IMR-90 (cell line): ENCODE measurements around the gene GMPR. TPM values are rescaled to one million over a fixed set of nuclear protein-coding genes. Genes with fewer than 3 reads are reported as not detected.

Experiments used
- ATAC-seq: fragments of 200-7000 bp; cut with Tn5 transposase; 2 replicates; pipeline ENCODE4 v1.9.1; 2020; ENCODE audit warnings: low read depth, mild to moderate bottlenecking, moderate library complexity
- BruUV-seq: library from RNA; stranded (reverse); fragments of 400-500 nt; replicated peaks from 2 replicates; lab custom pipeline; 2021; lab: Mats Ljungman, UMichigan
- CTCF ChIA-PET: fragments of 300-600 bp; formaldehyde crosslinking; extraction: SDS; loops from one replicate; lab custom pipeline; 2021; ENCODE audit warnings: antibody characterized with exemption; lab: Yijun Ruan, JAX
- POLR2A ChIA-PET: fragments of 300-600 bp; sonication (Branson Sonifier 250); formaldehyde crosslinking; loops from one replicate; lab custom pipeline; 2022; ENCODE audit warnings: antibody characterized with exemption; ENCODE audit not compliant: unreplicated experiment; lab: Charles Lee
- DNase-seq: peaks from one replicate; pipeline ENCODE4 v3.0.0; 2013
- H2AFZ ChIP-seq: replicated peaks from 2 replicates; pipeline ENCODE3; 2013; ENCODE audit warnings: low read length, mild to moderate bottlenecking; ENCODE audit not compliant: poor library complexity
- H2AK5ac ChIP-seq: 2 replicates; pipeline ENCODE4 v1.6.1; 2013; ENCODE audit warnings: low read depth, low read length, inconsistent platforms
- H2AK9ac ChIP-seq: replicated peaks from 2 replicates; pipeline ENCODE3; 2013; ENCODE audit warnings: mild to moderate bottlenecking, low read depth, low read length, moderate library complexity; ENCODE audit not compliant: poor library complexity
- H2BK120ac ChIP-seq: 2 replicates; pipeline ENCODE4 v1.6.1; 2013; ENCODE audit warnings: low read depth, low read length, inconsistent platforms
- H2BK15ac ChIP-seq: 3 replicates; pipeline ENCODE4 v1.6.1; 2013; ENCODE audit warnings: low read depth, low read length, inconsistent platforms
- H2BK20ac ChIP-seq: 2 replicates; pipeline ENCODE4 v1.6.1; 2013; ENCODE audit warnings: low read depth, mild to moderate bottlenecking, inconsistent platforms, low read length, moderate library complexity
- H2BK5ac ChIP-seq: 2 replicates; pipeline ENCODE4 v1.6.1; 2013; ENCODE audit warnings: mild to moderate bottlenecking, low read depth, low read length, inconsistent platforms; ENCODE audit not compliant: poor library complexity, severe bottlenecking
- H3K14ac ChIP-seq: replicated peaks from 2 replicates; pipeline ENCODE4 v1.6.1; 2013; ENCODE audit warnings: low read depth, low read length, inconsistent platforms
- H3K18ac ChIP-seq: 2 replicates; pipeline ENCODE4 v1.6.1; 2013; ENCODE audit warnings: low read depth, low read length, control low read depth
- H3K23ac ChIP-seq: 2 replicates; pipeline ENCODE4 v1.6.1; 2013; ENCODE audit warnings: low read depth, low read length, inconsistent platforms
- H3K27ac ChIP-seq: 2 replicates; pipeline ENCODE4 v1.5.1; 2013; ENCODE audit warnings: mild to moderate bottlenecking, control low read depth, low read length; ENCODE audit not compliant: insufficient read depth
- H3K27me3 ChIP-seq: 2 replicates; pipeline ENCODE4 v1.6.1; 2013; ENCODE audit warnings: low read length; ENCODE audit not compliant: control insufficient read depth, insufficient read depth
- H3K36me3 ChIP-seq: 2 replicates; pipeline ENCODE4 v1.6.1; 2013; ENCODE audit warnings: low read length, mixed read lengths; ENCODE audit not compliant: control insufficient read depth, insufficient read depth
- H3K4ac ChIP-seq: 2 replicates; pipeline ENCODE4 v1.6.1; 2013; ENCODE audit warnings: low read depth, low read length, inconsistent platforms
- H3K4me1 ChIP-seq: 2 replicates; pipeline ENCODE4 v1.6.1; 2013; ENCODE audit warnings: low read length, mixed read lengths; ENCODE audit not compliant: control insufficient read depth, insufficient read depth
- H3K4me2 ChIP-seq: 2 replicates; pipeline ENCODE4 v1.6.1; 2013; ENCODE audit warnings: low read depth, mild to moderate bottlenecking, control low read depth, low read length, moderate library complexity
- H3K4me3 ChIP-seq: 2 replicates; pipeline ENCODE4 v1.5.1; 2013; ENCODE audit warnings: low read depth, mild to moderate bottlenecking, control low read depth, low read length, moderate library complexity; ENCODE audit not compliant: insufficient read depth
- H3K56ac ChIP-seq: 2 replicates; pipeline ENCODE4 v1.6.1; 2013; ENCODE audit warnings: low read length, inconsistent platforms; ENCODE audit not compliant: insufficient read depth; ENCODE audit errors: extremely low read depth
- H3K79me1 ChIP-seq, 2 experiments: 2 replicates each; pipeline ENCODE4 v1.6.1; 2013; ENCODE audit warnings: low read length in 2 of 2, inconsistent platforms in 1 of 2, low read depth in 1 of 2
- H3K9ac ChIP-seq: 2 replicates; pipeline ENCODE4 v1.6.1; 2013; ENCODE audit warnings: low read depth, low read length, control low read depth
- H3K9me1 ChIP-seq: 2 replicates; pipeline ENCODE4 v1.6.1; 2013; ENCODE audit warnings: low read length, inconsistent platforms; ENCODE audit not compliant: insufficient read depth
- H3K9me3 ChIP-seq: 2 replicates; pipeline ENCODE4 v1.6.1; 2013; ENCODE audit warnings: low read length; ENCODE audit not compliant: control insufficient read depth, insufficient read depth
- H4K20me1 ChIP-seq: 2 replicates; pipeline ENCODE4 v1.6.1; 2013; ENCODE audit warnings: low read length, inconsistent platforms; ENCODE audit not compliant: insufficient read depth
- H4K5ac ChIP-seq: 2 replicates; pipeline ENCODE4 v1.6.1; 2013; ENCODE audit warnings: mild to moderate bottlenecking, low read depth, low read length, control low read depth
- H4K8ac ChIP-seq, 2 experiments: 2 replicates each; pipeline ENCODE4 v1.6.1; 2013; ENCODE audit warnings: low read depth in 2 of 2, low read length in 2 of 2, control low read depth in 1 of 2, inconsistent platforms in 1 of 2
- H4K91ac ChIP-seq: 2 replicates; pipeline ENCODE4 v1.6.1; 2013; ENCODE audit warnings: low read depth, low read length, inconsistent platforms; ENCODE audit not compliant: insufficient read depth
- BHLHE40 ChIP-seq: fragments of 150-350 bp; IDR thresholded peaks from 2 replicates; pipeline ENCODE4 v1.6.1; 2016; ENCODE audit warnings: mild to moderate bottlenecking, low read depth, low read length
- CEBPB ChIP-seq: IDR thresholded peaks from 2 replicates; pipeline ENCODE4 v1.6.1; 2012; ENCODE audit warnings: low read depth, low read length, improper control_type of control experiment
- CHD1 ChIP-seq: IDR thresholded peaks from 2 replicates; pipeline ENCODE4 v1.6.1; 2012; ENCODE audit warnings: low read depth, low read length, improper control_type of control experiment
- CTCF ChIP-seq: conservative IDR thresholded peaks from 2 replicates; pipeline ENCODE4 v1.5.1; 2012; ENCODE audit warnings: mild to moderate bottlenecking, low read depth, low read length, improper control_type of control experiment
- ELK1 ChIP-seq: fragments of 150-350 bp; IDR thresholded peaks from 2 replicates; pipeline ENCODE4 v1.6.1; 2016; ENCODE audit warnings: low read depth, mild to moderate bottlenecking, low read length, moderate library complexity, borderline replicate concordance
- FOS ChIP-seq: fragments of 150-350 bp; IDR thresholded peaks from 2 replicates; pipeline ENCODE4 v1.6.1; 2016; ENCODE audit warnings: low read depth, low read length
- MAFK ChIP-seq: IDR thresholded peaks from 2 replicates; pipeline ENCODE4 v1.6.1; 2012; ENCODE audit warnings: low read depth, low read length, improper control_type of control experiment
- MAZ ChIP-seq: IDR thresholded peaks from 2 replicates; pipeline ENCODE4 v1.6.1; 2012; ENCODE audit warnings: low read depth, mild to moderate bottlenecking, low read length, improper control_type of control experiment, moderate library complexity, borderline replicate concordance
- MXI1 ChIP-seq: IDR thresholded peaks from 2 replicates; pipeline ENCODE4 v1.6.1; 2012; ENCODE audit warnings: low read depth, mild to moderate bottlenecking, low read length, moderate library complexity, borderline replicate concordance
- NFE2L2 ChIP-seq: fragments of 150-350 bp; IDR thresholded peaks from 2 replicates; pipeline ENCODE4 v1.6.1; 2016; ENCODE audit warnings: low read depth, mild to moderate bottlenecking, low read length
- POLR2A ChIP-seq: IDR thresholded peaks from 2 replicates; pipeline ENCODE4 v1.6.1; 2012; ENCODE audit warnings: mild to moderate bottlenecking, low read depth, low read length
- RAD21 ChIP-seq: IDR thresholded peaks from 2 replicates; pipeline ENCODE4 v1.6.1; 2012; ENCODE audit warnings: low read length, improper control_type of control experiment
- RCOR1 ChIP-seq: IDR thresholded peaks from 2 replicates; pipeline ENCODE4 v1.6.1; 2012; ENCODE audit warnings: mild to moderate bottlenecking, low read length, improper control_type of control experiment; ENCODE audit not compliant: insufficient replicate concordance
- SMC3 ChIP-seq: fragments of 150-350 bp; IDR thresholded peaks from 2 replicates; pipeline ENCODE4 v1.6.1; 2016; ENCODE audit warnings: low read depth, mild to moderate bottlenecking, antibody characterized with exemption, low read length, moderate library complexity
- USF2 ChIP-seq: fragments of 150-350 bp; IDR thresholded peaks from 2 replicates; pipeline ENCODE4 v1.6.1; 2017; ENCODE audit warnings: mild to moderate bottlenecking, antibody characterized with exemption, low read length, low read depth
- WGBS, 2 experiments: methylation state at CpG; one replicate each; pipeline versions ENCODE4 v1.1.5 to v1.1.7; 2013; ENCODE audit warnings: missing lambda C conversion rate in 2 of 2; ENCODE audit not compliant: insufficient read length in 1 of 2; ENCODE audit errors: extremely low coverage in 2 of 2; 5-methylcytosine and 5-hydroxymethylcytosine counted together
- dilution Hi-C: fragments of 300-500 bp; cut with HindIII; formaldehyde crosslinking; loops from one replicate; pipeline ENCODE4 v1.14.3; 2018; ENCODE audit warnings: low sequenced_read_pairs; ENCODE audit not compliant: unreplicated experiment
- in situ Hi-C: fragments of 300-500 bp; cut with MboI; formaldehyde crosslinking; loops from 3 replicates; pipeline ENCODE4 v1.14.3; 2019; ENCODE audit warnings: low sequenced_read_pairs, inconsistent platforms, mixed read lengths
- intact Hi-C: fragments of 100-400 bp; cut with micrococcal nuclease; formaldehyde crosslinking; loops from 2 replicates; pipeline ENCODE4 v1.10.0; 2022
- polyA plus RNA-seq, 3 experiments: library from polyadenylated mRNA; depleted of rRNA; stranded (reverse); fragments of >200 nt; gene quantifications; 2 replicates each; pipeline ENCODE4 v1.2.3, GENCODE V29; 2012; ENCODE audit warnings: low replicate concordance in 1 of 3
- total RNA-seq: library from RNA; depleted of rRNA; stranded (reverse); fragments of >200 nt; gene quantifications from 2 replicates; pipeline ENCODE4 v1.2.3, GENCODE V29; 2012

The GMPR gene
- total and polyA plus RNA-seq, 2 of the 4 experiments (the other 2 are of a cell fraction): 6.3 to 8.6 TPM

GRCh38 chr6:16204653-16205376, 33.6 kb upstream of the GMPR start:
- Histone ChIP-seq H3K4me1 (0 out of 2 replicates have a peak, but pooled peaks cover 4% of the 10 kb centered on the region), H2AFZ (peak overlapping the region; percentile 79), H3K23ac (no peak overlapping the region), H3K79me1 (no peaks in the 10 kb centered on the region), H2AK9ac (no peak overlapping the region), H2BK20ac (peak overlapping the region; percentile 17; the same call in 1 of the 2 replicates), H3K4me2 (no peak overlapping the region), H2BK120ac (peak overlapping the region; percentile 26; the same call in 1 of the 2 replicates), H3K56ac (no peak overlapping the region), H4K20me1 (no peaks in the 10 kb centered on the region), H2BK5ac (no peak overlapping the region), H4K5ac (no peak overlapping the region), H2BK15ac (no peak overlapping the region), H4K8ac (peak overlapping the region; percentile 24 to 37; a peak in 2 of 4 replicates), H4K91ac (no peak overlapping the region), H3K9ac (no peak overlapping the region), H3K36me3 (no peaks in the 10 kb centered on the region), H3K18ac (no peak overlapping the region), H3K4me3 (no peak overlapping the region), H3K27ac (no peak overlapping the region), H3K9me1 (peaks cover 8% of the 10 kb centered on the region; the same call in 1 of the 2 replicates), H3K4ac (peak overlapping the region; percentile 5; the same call in 1 of the 2 replicates), H3K9me3 (no peaks in the 10 kb centered on the region), H3K14ac (no peak overlapping the region), H2AK5ac (no peak overlapping the region), H3K27me3 (peaks cover 15% of the 10 kb centered on the region)
- no peak for DNase-seq
- dilution Hi-C loops: no loop called here
- intact Hi-C loops: no loop called here
- BruUV-seq: no TSS peak
- no CpG with 5 or more reads among the region's 5 CpGs for WGBS, 2 experiments
- CTCF ChIA-PET: interaction anchor here (0.5 to 1.6 kb wide), 4 partner anchors 9 to 513 kb away, joined by 3 to 9 read pairs (median 4); no protein-coding TSS in a partner anchor
- POLR2A ChIA-PET: no interaction called here
- ATAC-seq: no peak
- in situ Hi-C loops: loop anchor here (5.0 kb wide), 1 partner anchor 513 kb away; no protein-coding TSS in a partner anchor
- TF ChIP-seq USF2 (no peak), NFE2L2 (no peak), ELK1 (no peak), FOS (no peak), MXI1 (no peak), MAZ (no peak), CTCF (no peak), RAD21 (no peak), POLR2A (no peak), CEBPB (no peak), BHLHE40 (no peak), CHD1 (no peak), MAFK (no peak), RCOR1 (no peak), SMC3 (no peak)
